ENCODE results near the gene SPAG4.

The SPAG4 gene, protein sequence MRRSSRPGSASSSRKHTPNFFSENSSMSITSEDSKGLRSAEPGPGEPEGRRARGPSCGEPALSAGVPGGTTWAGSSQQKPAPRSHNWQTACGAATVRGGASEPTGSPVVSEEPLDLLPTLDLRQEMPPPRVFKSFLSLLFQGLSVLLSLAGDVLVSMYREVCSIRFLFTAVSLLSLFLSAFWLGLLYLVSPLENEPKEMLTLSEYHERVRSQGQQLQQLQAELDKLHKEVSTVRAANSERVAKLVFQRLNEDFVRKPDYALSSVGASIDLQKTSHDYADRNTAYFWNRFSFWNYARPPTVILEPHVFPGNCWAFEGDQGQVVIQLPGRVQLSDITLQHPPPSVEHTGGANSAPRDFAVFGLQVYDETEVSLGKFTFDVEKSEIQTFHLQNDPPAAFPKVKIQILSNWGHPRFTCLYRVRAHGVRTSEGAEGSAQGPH

GRCh38 chr20:35615667-35616464 lies at the start of gene SPAG4:
Gene SPAG4, plus strand, starts transcription at chr20:35615829. Its CDS starts 175 bp downstream, at chr20:35616004.
- Histone ChIP-seq H3K4me1 (ENCODE audit: control insufficient read depth in 1 of 2, insufficient read depth in 2 of 2, low read length in 2 of 2) (peaks cover 19 to 33% of the 10 kb centered on the region in 2 donors), H3K4me3 (ENCODE audit: low read depth in 1 of 2, low read length in 2 of 2) (peak within 1 kb of the TSS; percentile 68 to 73), H3K9ac (ENCODE audit: low read depth in 1 of 2, low read length in 2 of 2) (peak within 1 kb of the TSS; percentile 56 to 79), H3K27ac (ENCODE audit: low read depth, low read length) (peak within 1 kb of the TSS; percentile 87), H3K27me3 (ENCODE audit: control insufficient read depth in 1 of 2, insufficient read depth in 2 of 2, low read length in 2 of 2) (peaks cover 0 to 5% of the 10 kb centered on the region in 2 donors), H3K9me3 (ENCODE audit: control insufficient read depth in 1 of 2, low read length in 2 of 2) (no peaks in the 10 kb centered on the region), H3K36me3 (ENCODE audit: control insufficient read depth in 1 of 2, insufficient read depth in 2 of 2, low read length in 2 of 2) (no peaks in the 10 kb centered on the region)

DNA sequence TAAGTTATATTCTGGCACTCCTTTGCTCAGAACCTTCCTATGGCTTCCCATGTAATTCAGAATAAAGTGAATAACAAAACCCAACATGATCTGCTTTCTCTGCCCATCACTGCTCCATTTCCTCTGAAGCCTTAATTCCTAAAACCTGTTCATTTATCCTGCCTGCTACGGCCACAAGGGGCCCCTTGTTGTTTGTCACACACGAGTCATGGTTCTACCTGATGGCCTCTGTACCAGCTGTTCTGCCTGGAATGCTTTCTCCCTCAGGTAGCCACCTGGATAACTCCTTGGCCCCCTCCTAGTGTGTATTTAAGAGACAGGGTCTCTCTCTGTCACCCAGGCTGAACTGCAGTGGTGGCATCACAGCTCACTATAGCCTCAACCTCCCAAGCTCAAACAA lies 47.0 kb upstream of the SPAG4 start:
- H3K27me3 ChIP-seq (ENCODE audit: control insufficient read depth in 1 of 2, insufficient read depth in 2 of 2, low read length in 2 of 2), result no peaks in the 10 kb centered on the region
- peaks cover 5% of the 10 kb centered on the region in 2 donors for H3K9me3 ChIP-seq (ENCODE audit: control insufficient read depth in 1 of 2, low read length in 2 of 2)
- H3K27ac ChIP-seq (ENCODE audit: low read depth, low read length), result no peak overlapping the region
- no peak overlapping the region for H3K9ac ChIP-seq (ENCODE audit: low read depth in 1 of 2, low read length in 2 of 2)
- H3K4me3 ChIP-seq (ENCODE audit: low read depth in 1 of 2, low read length in 2 of 2), result no peak overlapping the region
- H3K4me1 ChIP-seq (ENCODE audit: control insufficient read depth in 1 of 2, insufficient read depth in 2 of 2, low read length in 2 of 2), result no peaks in the 10 kb centered on the region
- no peaks in the 10 kb centered on the region for H3K36me3 ChIP-seq (ENCODE audit: control insufficient read depth in 1 of 2, insufficient read depth in 2 of 2, low read length in 2 of 2)

- Histone ChIP-seq H3K4me1 (ENCODE audit: control insufficient read depth in 1 of 2, insufficient read depth in 2 of 2, low read length in 2 of 2) (peaks cover 0 to 9% of the 10 kb centered on the region in 2 donors), H3K27me3 (ENCODE audit: control insufficient read depth in 1 of 2, insufficient read depth in 2 of 2, low read length in 2 of 2) (no peaks in the 10 kb centered on the region), H3K27ac (ENCODE audit: low read depth, low read length) (no peak overlapping the region), H3K36me3 (ENCODE audit: control insufficient read depth in 1 of 2, insufficient read depth in 2 of 2, low read length in 2 of 2) (no peaks in the 10 kb centered on the region), H3K4me3 (ENCODE audit: low read depth in 1 of 2, low read length in 2 of 2) (no peak overlapping the region), H3K9ac (ENCODE audit: low read depth in 1 of 2, low read length in 2 of 2) (no peak overlapping the region), H3K9me3 (ENCODE audit: control insufficient read depth in 1 of 2, low read length in 2 of 2) (peaks cover 5% of the 10 kb centered on the region in 2 donors)
Observed at GRCh38 chr20:35571555-35571954, 44.1 kb upstream of the SPAG4 start.

GRCh38 chr20:35572838-35573237 lies 42.8 kb upstream of the SPAG4 start:
- H3K36me3 ChIP-seq (ENCODE audit: control insufficient read depth in 1 of 2, insufficient read depth in 2 of 2, low read length in 2 of 2), result no peaks in the 10 kb centered on the region
- no peak overlapping the region for H3K9ac ChIP-seq (ENCODE audit: low read depth in 1 of 2, low read length in 2 of 2)
- H3K4me1 ChIP-seq (ENCODE audit: control insufficient read depth in 1 of 2, insufficient read depth in 2 of 2, low read length in 2 of 2), result peaks cover 0 to 9% of the 10 kb centered on the region in 2 donors
- H3K9me3 ChIP-seq (ENCODE audit: control insufficient read depth in 1 of 2, low read length in 2 of 2), result peaks cover 5% of the 10 kb centered on the region in 2 donors
- no peak overlapping the region for H3K27ac ChIP-seq (ENCODE audit: low read depth, low read length)
- H3K27me3 ChIP-seq (ENCODE audit: control insufficient read depth in 1 of 2, insufficient read depth in 2 of 2, low read length in 2 of 2), result no peaks in the 10 kb centered on the region
- no peak overlapping the region for H3K4me3 ChIP-seq (ENCODE audit: low read depth in 1 of 2, low read length in 2 of 2)

DNA sequence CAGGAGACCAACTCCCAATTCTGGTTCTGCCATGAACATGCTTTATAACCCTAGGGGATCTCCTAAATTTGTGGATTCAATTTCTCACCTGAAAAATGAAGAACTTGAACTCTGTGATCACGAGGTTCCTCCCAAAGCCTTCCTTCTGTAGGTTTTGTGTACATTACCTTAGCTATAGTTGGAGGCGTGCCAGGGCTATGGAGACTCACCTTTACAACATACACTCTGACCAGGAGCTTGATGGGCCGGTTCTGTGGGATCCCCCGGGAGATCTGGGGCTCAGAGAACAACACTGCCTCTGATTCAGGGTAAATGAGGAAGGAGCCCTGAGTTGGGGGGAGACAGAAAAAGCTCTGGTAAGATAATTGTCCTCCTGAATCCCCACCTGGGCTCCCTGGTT lies 39.7 kb upstream of the SPAG4 start:
- H3K27ac ChIP-seq (ENCODE audit: low read depth, low read length), result no peak overlapping the region
- no peak overlapping the region for H3K9ac ChIP-seq (ENCODE audit: low read depth in 1 of 2, low read length in 2 of 2)
- H3K36me3 ChIP-seq (ENCODE audit: control insufficient read depth in 1 of 2, insufficient read depth in 2 of 2, low read length in 2 of 2), result no peaks in the 10 kb centered on the region
- H3K27me3 ChIP-seq (ENCODE audit: control insufficient read depth in 1 of 2, insufficient read depth in 2 of 2, low read length in 2 of 2), result no peaks in the 10 kb centered on the region
- H3K9me3 ChIP-seq (ENCODE audit: control insufficient read depth in 1 of 2, low read length in 2 of 2), result peaks cover 5% of the 10 kb centered on the region in 2 donors
- peaks cover 0 to 9% of the 10 kb centered on the region in 2 donors for H3K4me1 ChIP-seq (ENCODE audit: control insufficient read depth in 1 of 2, insufficient read depth in 2 of 2, low read length in 2 of 2)
- no peak overlapping the region for H3K4me3 ChIP-seq (ENCODE audit: low read depth in 1 of 2, low read length in 2 of 2)

DNA sequence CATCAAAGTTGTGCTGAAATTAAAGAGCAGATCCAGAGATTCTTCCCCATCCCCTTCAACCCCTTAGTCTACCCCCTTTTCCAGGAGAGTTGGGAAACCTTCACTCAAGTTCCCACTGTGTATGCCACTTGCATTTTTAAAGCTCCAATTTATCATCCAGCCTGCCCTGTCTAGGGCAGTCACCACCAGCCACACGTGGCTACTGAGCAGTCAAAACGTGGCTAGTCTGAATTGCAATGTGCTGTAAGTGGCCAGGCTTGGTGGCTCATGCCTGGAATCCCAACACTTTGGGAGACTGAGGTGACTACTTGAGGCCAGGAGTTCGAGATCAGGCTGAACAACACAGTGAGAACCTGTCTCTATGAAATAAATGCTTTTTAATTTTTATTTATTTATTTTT lies 38.8 kb upstream of the SPAG4 start:
- H3K27ac ChIP-seq (ENCODE audit: low read depth, low read length), result no peak overlapping the region
- no peak overlapping the region for H3K9ac ChIP-seq (ENCODE audit: low read depth in 1 of 2, low read length in 2 of 2)
- H3K36me3 ChIP-seq (ENCODE audit: control insufficient read depth in 1 of 2, insufficient read depth in 2 of 2, low read length in 2 of 2), result no peaks in the 10 kb centered on the region
- H3K4me1 ChIP-seq (ENCODE audit: control insufficient read depth in 1 of 2, insufficient read depth in 2 of 2, low read length in 2 of 2), result peaks cover 0 to 9% of the 10 kb centered on the region in 2 donors
- peaks cover 5% of the 10 kb centered on the region in 2 donors for H3K9me3 ChIP-seq (ENCODE audit: control insufficient read depth in 1 of 2, low read length in 2 of 2)
- no peaks in the 10 kb centered on the region for H3K27me3 ChIP-seq (ENCODE audit: control insufficient read depth in 1 of 2, insufficient read depth in 2 of 2, low read length in 2 of 2)
- no peak overlapping the region for H3K4me3 ChIP-seq (ENCODE audit: low read depth in 1 of 2, low read length in 2 of 2)

GRCh38 chr20:35578469-35578868 lies 37.2 kb upstream of the SPAG4 start:
- no peaks in the 10 kb centered on the region for H3K27me3 ChIP-seq (ENCODE audit: control insufficient read depth in 1 of 2, insufficient read depth in 2 of 2, low read length in 2 of 2)
- no peak overlapping the region for H3K9ac ChIP-seq (ENCODE audit: low read depth in 1 of 2, low read length in 2 of 2)
- peaks cover 0 to 9% of the 10 kb centered on the region in 2 donors for H3K4me1 ChIP-seq (ENCODE audit: control insufficient read depth in 1 of 2, insufficient read depth in 2 of 2, low read length in 2 of 2)
- no peaks in the 10 kb centered on the region for H3K36me3 ChIP-seq (ENCODE audit: control insufficient read depth in 1 of 2, insufficient read depth in 2 of 2, low read length in 2 of 2)
- H3K4me3 ChIP-seq (ENCODE audit: low read depth in 1 of 2, low read length in 2 of 2), result no peak overlapping the region
- no peaks in the 10 kb centered on the region for H3K9me3 ChIP-seq (ENCODE audit: control insufficient read depth in 1 of 2, low read length in 2 of 2)
- H3K27ac ChIP-seq (ENCODE audit: low read depth, low read length), result no peak overlapping the region

GRCh38 chr20:35579196-35579595 lies 36.4 kb upstream of the SPAG4 start:
- Histone ChIP-seq H3K4me1 (ENCODE audit: control insufficient read depth in 1 of 2, insufficient read depth in 2 of 2, low read length in 2 of 2) (peaks cover 0 to 9% of the 10 kb centered on the region in 2 donors), H3K9me3 (ENCODE audit: control insufficient read depth in 1 of 2, low read length in 2 of 2) (no peaks in the 10 kb centered on the region), H3K36me3 (ENCODE audit: control insufficient read depth in 1 of 2, insufficient read depth in 2 of 2, low read length in 2 of 2) (no peaks in the 10 kb centered on the region), H3K9ac (ENCODE audit: low read depth in 1 of 2, low read length in 2 of 2) (no peak overlapping the region), H3K27me3 (ENCODE audit: control insufficient read depth in 1 of 2, insufficient read depth in 2 of 2, low read length in 2 of 2) (no peaks in the 10 kb centered on the region), H3K4me3 (ENCODE audit: low read depth in 1 of 2, low read length in 2 of 2) (no peak overlapping the region), H3K27ac (ENCODE audit: low read depth, low read length) (no peak overlapping the region)

- Histone ChIP-seq H3K9me3 (ENCODE audit: control insufficient read depth in 1 of 2, low read length in 2 of 2) (no peaks in the 10 kb centered on the region), H3K4me3 (ENCODE audit: low read depth in 1 of 2, low read length in 2 of 2) (no peak overlapping the region), H3K27me3 (ENCODE audit: control insufficient read depth in 1 of 2, insufficient read depth in 2 of 2, low read length in 2 of 2) (no peaks in the 10 kb centered on the region), H3K9ac (ENCODE audit: low read depth in 1 of 2, low read length in 2 of 2) (no peak overlapping the region), H3K27ac (ENCODE audit: low read depth, low read length) (no peak overlapping the region), H3K4me1 (ENCODE audit: control insufficient read depth in 1 of 2, insufficient read depth in 2 of 2, low read length in 2 of 2) (no peaks in the 10 kb centered on the region), H3K36me3 (ENCODE audit: control insufficient read depth in 1 of 2, insufficient read depth in 2 of 2, low read length in 2 of 2) (no peaks in the 10 kb centered on the region)
Observed at GRCh38 chr20:35582131-35582530, 33.5 kb upstream of the SPAG4 start.

DNA sequence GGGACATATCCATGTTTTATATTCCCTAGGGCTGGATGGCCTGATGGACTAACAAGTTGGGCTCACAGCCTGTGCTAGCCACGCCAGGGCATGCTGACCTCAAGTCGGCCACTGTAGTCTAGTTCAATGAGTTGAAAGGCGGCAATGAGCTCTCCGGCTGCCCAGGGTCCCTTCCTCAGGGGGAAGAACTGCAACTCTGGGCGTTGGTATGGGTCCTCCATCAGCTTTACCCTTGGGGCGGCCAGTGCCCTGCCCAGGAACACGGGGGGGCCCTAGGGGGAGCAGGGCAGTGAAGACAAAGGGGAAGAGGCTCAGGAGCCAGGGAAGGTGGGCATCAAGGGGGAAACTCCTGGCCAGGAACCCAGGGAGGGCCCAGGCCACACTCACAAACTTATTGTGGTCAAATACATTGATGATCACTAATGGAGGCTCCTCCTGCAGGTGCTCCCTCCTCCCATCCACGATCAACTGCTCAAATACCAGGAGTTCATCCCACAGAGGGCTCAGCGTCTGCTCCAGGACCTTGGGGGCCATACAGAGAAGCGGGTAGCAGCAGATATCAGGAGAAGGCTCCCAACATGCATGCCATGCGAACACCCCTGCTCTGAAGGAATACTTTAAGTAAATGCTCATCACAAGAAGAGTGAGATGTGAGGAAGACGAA lies 32.8 kb upstream of the SPAG4 start:
- H3K9me3 ChIP-seq (ENCODE audit: control insufficient read depth in 1 of 2, low read length in 2 of 2), result no peaks in the 10 kb centered on the region
- H3K9ac ChIP-seq (ENCODE audit: low read depth in 1 of 2, low read length in 2 of 2), result no peak overlapping the region
- H3K36me3 ChIP-seq (ENCODE audit: control insufficient read depth in 1 of 2, insufficient read depth in 2 of 2, low read length in 2 of 2), result no peaks in the 10 kb centered on the region

More for the DNA sequence above, 32.8 kb upstream of the SPAG4 start:
- H3K4me1 ChIP-seq (ENCODE audit: control insufficient read depth in 1 of 2, insufficient read depth in 2 of 2, low read length in 2 of 2), result no peaks in the 10 kb centered on the region
- H3K27ac ChIP-seq (ENCODE audit: low read depth, low read length), result no peak overlapping the region
- H3K4me3 ChIP-seq (ENCODE audit: low read depth in 1 of 2, low read length in 2 of 2), result no peak overlapping the region
- no peaks in the 10 kb centered on the region for H3K27me3 ChIP-seq (ENCODE audit: control insufficient read depth in 1 of 2, insufficient read depth in 2 of 2, low read length in 2 of 2)
